Measurements from ENCODE around the gene LRMDA.

DNA sequence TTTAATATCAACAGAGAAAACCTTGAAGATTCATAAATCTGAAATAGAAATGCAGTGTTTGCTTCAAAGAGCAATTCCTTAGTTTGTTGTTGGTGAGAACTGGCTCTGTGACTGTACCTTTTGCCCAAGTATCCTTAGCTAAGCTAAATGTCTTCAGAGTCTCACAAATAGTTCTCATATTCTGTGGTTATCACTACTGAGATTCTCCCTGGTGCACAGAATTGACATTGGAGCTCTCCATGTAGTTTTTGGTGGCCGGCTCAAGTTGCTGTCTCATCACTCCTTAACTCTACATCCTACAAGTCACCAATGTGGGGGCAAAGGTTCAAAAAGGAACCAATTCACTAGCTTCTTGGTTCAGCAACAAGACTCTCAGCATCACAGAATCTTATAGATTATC is 780.3 kb downstream of the LRMDA start:
- TF ChIP-seq, protein P1, sequence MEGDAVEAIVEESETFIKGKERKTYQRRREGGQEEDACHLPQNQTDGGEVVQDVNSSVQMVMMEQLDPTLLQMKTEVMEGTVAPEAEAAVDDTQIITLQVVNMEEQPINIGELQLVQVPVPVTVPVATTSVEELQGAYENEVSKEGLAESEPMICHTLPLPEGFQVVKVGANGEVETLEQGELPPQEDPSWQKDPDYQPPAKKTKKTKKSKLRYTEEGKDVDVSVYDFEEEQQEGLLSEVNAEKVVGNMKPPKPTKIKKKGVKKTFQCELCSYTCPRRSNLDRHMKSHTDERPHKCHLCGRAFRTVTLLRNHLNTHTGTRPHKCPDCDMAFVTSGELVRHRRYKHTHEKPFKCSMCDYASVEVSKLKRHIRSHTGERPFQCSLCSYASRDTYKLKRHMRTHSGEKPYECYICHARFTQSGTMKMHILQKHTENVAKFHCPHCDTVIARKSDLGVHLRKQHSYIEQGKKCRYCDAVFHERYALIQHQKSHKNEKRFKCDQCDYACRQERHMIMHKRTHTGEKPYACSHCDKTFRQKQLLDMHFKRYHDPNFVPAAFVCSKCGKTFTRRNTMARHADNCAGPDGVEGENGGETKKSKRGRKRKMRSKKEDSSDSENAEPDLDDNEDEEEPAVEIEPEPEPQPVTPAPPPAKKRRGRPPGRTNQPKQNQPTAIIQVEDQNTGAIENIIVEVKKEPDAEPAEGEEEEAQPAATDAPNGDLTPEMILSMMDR (IDR thresholded peaks at IDR 0.05): no peak
- no peak for TF ChIP-seq POLR2A (IDR thresholded peaks at IDR 0.05)
- no peak for TF ChIP-seq POLR2AphosphoS5 (IDR thresholded peaks at IDR 0.05)
- TF ChIP-seq EP300 (IDR thresholded peaks at IDR 0.05): no peak
